ENCODE measurements around the gene ZNF366. TPM values are rescaled to one million over a fixed set of nuclear protein-coding genes. Genes with fewer than 3 reads are reported as not detected.

Gene ZNF366
- total RNA-seq, 1 experiment from 2014 or later: not detected

- Histone ChIP-seq H3K27me3 (replicated peaks; ENCODE audit: control insufficient read depth, insufficient read depth, low read length) (no peaks in the 10 kb centered on the region; the same call in 1 of the 2 replicates), H3K4me1 (no peaks in the 10 kb centered on the region), H3K36me3 (ENCODE audit: control insufficient read depth, insufficient read depth, low read length) (no peaks in the 10 kb centered on the region), H3K4me3 (ENCODE audit: low read depth, low read length) (no peak overlapping the region), H3K9me3 (no peaks in the 10 kb centered on the region)
- ChIA-PET POLR2A (no interaction called here), CTCF (no interaction called here)
- intact Hi-C loops (cut with micrococcal nuclease; ENCODE audit: unreplicated experiment): no loop called here
- peaks cover 12% of the 10 kb centered on the region for H3K4me1 Mint-ChIP-seq (ENCODE audit: low read depth, unreplicated experiment)
- BruUV-seq (replicated peaks): no TSS peak
- no peak overlapping the region for H3K27ac Mint-ChIP-seq (ENCODE audit: unreplicated experiment)
- peaks cover 8% of the 10 kb centered on the region for H3K27me3 Mint-ChIP-seq (ENCODE audit: insufficient read depth, unreplicated experiment)
- no peak overlapping the region for H3K4me3 Mint-ChIP-seq (ENCODE audit: unreplicated experiment)
- peaks cover 6% of the 10 kb centered on the region for H3K9me3 Mint-ChIP-seq (ENCODE audit: unreplicated experiment)
- no peak for DNase-seq
- no peak for TF ChIP-seq CTCF (IDR thresholded peaks at IDR 0.05; ENCODE audit: insufficient read depth in 1 of 2, low read depth in 1 of 2, low read length in 1 of 2, severe bottlenecking in 1 of 2, unreplicated experiment in 1 of 2)
- H3K36me3 Mint-ChIP-seq (ENCODE audit: insufficient read depth, unreplicated experiment): no peaks in the 10 kb centered on the region
These were observed 79.4 kb downstream of the ZNF366 start for GRCh38 chr5:72427488-72428437.

- intact Hi-C loops (cut with micrococcal nuclease; ENCODE audit: unreplicated experiment): no loop called here
- Histone ChIP-seq H3K9me3 (no peaks in the 10 kb centered on the region), H3K4me3 (ENCODE audit: low read depth, low read length) (no peak overlapping the region), H3K27me3 (replicated peaks; ENCODE audit: control insufficient read depth, insufficient read depth, low read length) (no peaks in the 10 kb centered on the region; the same call in 1 of the 2 replicates), H3K36me3 (ENCODE audit: control insufficient read depth, insufficient read depth, low read length) (no peaks in the 10 kb centered on the region), H3K4me1 (no peaks in the 10 kb centered on the region)
- TF ChIP-seq CTCF (IDR thresholded peaks at IDR 0.05; ENCODE audit: insufficient read depth in 1 of 2, low read depth in 1 of 2, low read length in 1 of 2, severe bottlenecking in 1 of 2, unreplicated experiment in 1 of 2): no peak
- H3K4me3 Mint-ChIP-seq (ENCODE audit: unreplicated experiment): no peak overlapping the region
- H3K27me3 Mint-ChIP-seq (ENCODE audit: insufficient read depth, unreplicated experiment): peaks cover 8% of the 10 kb centered on the region
- H3K9me3 Mint-ChIP-seq (ENCODE audit: unreplicated experiment): peaks cover 9% of the 10 kb centered on the region
- no peak for DNase-seq
- POLR2A ChIA-PET: no interaction called here
- H3K4me1 Mint-ChIP-seq (ENCODE audit: low read depth, unreplicated experiment): peaks cover 12% of the 10 kb centered on the region
- no TSS peak for BruUV-seq (replicated peaks)
- no peaks in the 10 kb centered on the region for H3K36me3 Mint-ChIP-seq (ENCODE audit: insufficient read depth, unreplicated experiment)
- no peak overlapping the region for H3K27ac Mint-ChIP-seq (ENCODE audit: unreplicated experiment)
- CTCF ChIA-PET: no interaction called here
These were observed 80.2 kb downstream of the ZNF366 start for GRCh38 chr5:72427016-72427415.

- BruUV-seq (replicated peaks): no TSS peak
- ChIA-PET POLR2A (no interaction called here), CTCF (no interaction called here)
- no peak overlapping the region for H3K4me3 ChIP-seq (ENCODE audit: low read depth, low read length)
- Mint-ChIP-seq H3K36me3 (ENCODE audit: insufficient read depth, unreplicated experiment) (no peaks in the 10 kb centered on the region), H3K27me3 (ENCODE audit: insufficient read depth, unreplicated experiment) (peaks cover 8% of the 10 kb centered on the region), H3K4me3 (ENCODE audit: unreplicated experiment) (no peak overlapping the region), H3K9me3 (ENCODE audit: unreplicated experiment) (peaks cover 17% of the 10 kb centered on the region), H3K27ac (ENCODE audit: unreplicated experiment) (no peak overlapping the region), H3K4me1 (ENCODE audit: low read depth, unreplicated experiment) (peaks cover 12% of the 10 kb centered on the region)
- H3K36me3 ChIP-seq (ENCODE audit: control insufficient read depth, insufficient read depth, low read length): no peaks in the 10 kb centered on the region
- no peaks in the 10 kb centered on the region for H3K4me1 ChIP-seq
- no peak for TF ChIP-seq CTCF (IDR thresholded peaks at IDR 0.05; ENCODE audit: insufficient read depth in 1 of 2, low read depth in 1 of 2, low read length in 1 of 2, severe bottlenecking in 1 of 2, unreplicated experiment in 1 of 2)
- intact Hi-C loops (cut with micrococcal nuclease; ENCODE audit: unreplicated experiment): no loop called here
- no peaks in the 10 kb centered on the region for H3K9me3 ChIP-seq
- no peak for DNase-seq
- H3K27me3 ChIP-seq (replicated peaks; ENCODE audit: control insufficient read depth, insufficient read depth, low read length): no peaks in the 10 kb centered on the region; the same call in 1 of the 2 replicates
These were observed 81.2 kb downstream of the ZNF366 start for GRCh38 chr5:72426019-72426418.

Data from Caco-2 (cell line).